Measurements from ENCODE around the gene MEST.

The MEST gene

GRCh38 chr7:130461272-130461671 is 30.6 kb upstream of the MEST start:
- FAIRE-seq (no peak), DNase-seq (ENCODE audit: insufficient read length, low spot score) (no peak)
- no peak for TF ChIP-seq POLR2AphosphoS5 (IDR thresholded peaks at IDR 0.05; ENCODE audit: low read depth, low read length)
- no peak for TF ChIP-seq SPI1 (IDR thresholded peaks at IDR 0.05; ENCODE audit: low read depth, low read length)
- TF ChIP-seq POU2F2 (IDR thresholded peaks at IDR 0.05; ENCODE audit: low read depth, low read length): no peak
- no peak for TF ChIP-seq PAX5 (IDR thresholded peaks at IDR 0.05; ENCODE audit: insufficient read depth, low read length, severe bottlenecking)
- TF ChIP-seq POLR2A (IDR thresholded peaks at IDR 0.05; ENCODE audit: low read depth, low read length): no peak
- TF ChIP-seq TAF1 (IDR thresholded peaks at IDR 0.05; ENCODE audit: low read depth, low read length): no peak

DNA sequence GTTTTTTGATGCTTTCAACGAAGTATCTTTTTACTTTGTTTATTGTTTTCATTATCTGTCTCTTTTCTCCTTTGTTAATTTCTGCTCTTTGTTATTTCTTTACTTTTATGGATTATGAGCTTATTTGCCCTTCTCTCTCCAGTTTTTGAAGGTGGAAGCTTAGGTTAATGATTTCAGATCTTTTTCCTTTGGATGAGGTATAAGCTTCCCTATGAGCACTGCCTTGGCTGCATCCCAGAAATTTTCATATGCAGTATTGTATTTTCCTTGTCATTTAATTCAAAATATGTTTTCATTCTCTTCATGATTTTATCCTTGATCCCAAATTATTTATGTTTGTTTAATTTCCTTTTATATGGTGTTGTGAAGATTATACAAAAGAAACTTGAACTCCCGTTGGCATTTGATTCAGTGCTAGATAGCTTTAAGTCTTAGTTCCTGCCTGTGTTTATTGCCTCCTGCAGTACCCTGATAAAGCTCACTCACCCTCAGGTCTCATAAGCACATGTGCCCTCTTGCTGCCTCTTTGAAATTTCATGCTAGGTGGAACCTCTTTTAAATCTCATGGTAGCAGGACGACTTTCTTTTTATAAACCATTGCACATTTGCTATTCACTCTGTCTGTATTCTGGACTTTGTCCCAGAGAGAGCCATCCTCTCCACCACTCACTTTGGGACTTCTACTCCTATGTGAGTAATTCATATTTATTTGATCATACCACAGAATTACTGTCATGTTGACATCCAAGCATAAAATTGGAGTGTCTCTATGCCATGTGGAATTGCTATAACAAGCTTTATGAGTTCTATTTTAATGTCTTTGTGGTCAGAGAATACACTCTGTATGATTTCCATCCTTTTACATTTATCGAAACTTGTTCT is 28.1 kb upstream of the MEST start:
- DNase-seq (ENCODE audit: insufficient read length, low spot score) (no peak), FAIRE-seq (no peak)
- TF ChIP-seq POU2F2 (IDR thresholded peaks at IDR 0.05; ENCODE audit: low read depth, low read length): no peak
- TF ChIP-seq PAX5 (IDR thresholded peaks at IDR 0.05; ENCODE audit: insufficient read depth, low read length, severe bottlenecking): no peak
- TF ChIP-seq TAF1 (IDR thresholded peaks at IDR 0.05; ENCODE audit: low read depth, low read length): no peak
- TF ChIP-seq POLR2A (IDR thresholded peaks at IDR 0.05; ENCODE audit: low read depth, low read length): no peak
- no peak for TF ChIP-seq SPI1 (IDR thresholded peaks at IDR 0.05; ENCODE audit: low read depth, low read length)
- no peak for TF ChIP-seq POLR2AphosphoS5 (IDR thresholded peaks at IDR 0.05; ENCODE audit: low read depth, low read length)

DNA sequence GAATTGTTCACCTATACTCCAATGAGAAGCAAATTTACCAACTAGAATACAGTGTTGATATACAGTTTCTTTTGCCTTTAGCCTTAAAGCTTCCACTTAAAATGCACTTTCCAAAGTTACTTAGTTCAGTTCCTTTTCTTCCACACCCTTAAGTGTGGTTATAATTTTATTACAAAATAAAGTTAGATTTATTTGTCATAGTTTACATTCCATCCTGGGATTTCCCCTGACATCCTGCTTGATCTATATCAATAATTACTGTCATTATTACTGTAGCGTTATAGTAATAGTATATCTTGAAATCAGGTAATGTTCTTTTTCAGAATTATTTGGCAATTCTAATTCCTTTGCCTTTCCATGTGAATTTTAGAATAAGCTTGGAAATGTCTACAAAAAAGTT is 23.3 kb upstream of the MEST start:
- DNase-seq (ENCODE audit: insufficient read length, low spot score) (no peak), FAIRE-seq (no peak)
- no peak for TF ChIP-seq POLR2A (IDR thresholded peaks at IDR 0.05; ENCODE audit: low read depth, low read length)
- TF ChIP-seq SPI1 (IDR thresholded peaks at IDR 0.05; ENCODE audit: low read depth, low read length): no peak
- no peak for TF ChIP-seq PAX5 (IDR thresholded peaks at IDR 0.05; ENCODE audit: insufficient read depth, low read length, severe bottlenecking)
- no peak for TF ChIP-seq TAF1 (IDR thresholded peaks at IDR 0.05; ENCODE audit: low read depth, low read length)
- TF ChIP-seq POLR2AphosphoS5 (IDR thresholded peaks at IDR 0.05; ENCODE audit: low read depth, low read length): no peak
- no peak for TF ChIP-seq POU2F2 (IDR thresholded peaks at IDR 0.05; ENCODE audit: low read depth, low read length)

GRCh38 chr7:130471974-130472373 is 19.9 kb upstream of the MEST start:
- FAIRE-seq: no peak
- TF ChIP-seq POLR2AphosphoS5 (IDR thresholded peaks at IDR 0.05; ENCODE audit: low read depth, low read length) (no peak), POLR2A (IDR thresholded peaks at IDR 0.05; ENCODE audit: low read depth, low read length) (no peak), PAX5 (IDR thresholded peaks at IDR 0.05; ENCODE audit: insufficient read depth, low read length, severe bottlenecking) (no peak), POU2F2 (IDR thresholded peaks at IDR 0.05; ENCODE audit: low read depth, low read length) (no peak), TAF1 (IDR thresholded peaks at IDR 0.05; ENCODE audit: low read depth, low read length) (no peak), SPI1 (IDR thresholded peaks at IDR 0.05; ENCODE audit: low read depth, low read length) (no peak)

DNA sequence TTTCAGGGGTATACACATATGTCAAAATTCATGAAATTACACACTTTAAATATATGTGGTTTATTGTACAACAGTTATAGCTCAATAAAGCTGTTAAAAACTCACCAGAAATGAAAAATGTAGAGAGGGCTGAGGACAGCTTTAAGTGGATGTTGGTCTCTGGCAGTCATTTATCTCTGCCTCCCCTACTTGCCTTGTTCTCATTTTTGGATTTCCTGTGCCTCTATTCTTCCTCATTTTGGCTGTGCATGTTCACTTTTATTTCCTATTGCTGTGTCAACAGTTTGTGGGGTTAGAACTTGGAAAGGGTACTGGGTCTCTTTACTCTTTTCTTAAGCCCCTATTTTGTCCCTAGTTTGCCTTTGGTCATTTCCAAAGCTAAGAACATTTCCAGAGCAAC is 18.6 kb upstream of the MEST start:
- no peak for TF ChIP-seq POU2F2 (IDR thresholded peaks at IDR 0.05; ENCODE audit: low read depth, low read length)
- TF ChIP-seq PAX5 (IDR thresholded peaks at IDR 0.05; ENCODE audit: insufficient read depth, low read length, severe bottlenecking): no peak
- no peak for TF ChIP-seq SPI1 (IDR thresholded peaks at IDR 0.05; ENCODE audit: low read depth, low read length)
- no peak for TF ChIP-seq TAF1 (IDR thresholded peaks at IDR 0.05; ENCODE audit: low read depth, low read length)
- TF ChIP-seq POLR2A (IDR thresholded peaks at IDR 0.05; ENCODE audit: low read depth, low read length): no peak
- TF ChIP-seq POLR2AphosphoS5 (IDR thresholded peaks at IDR 0.05; ENCODE audit: low read depth, low read length): no peak
- no peak for DNase-seq (ENCODE audit: insufficient read length, low spot score)
- no peak for FAIRE-seq

More at GRCh38 chr7:130471974-130472373, 19.9 kb upstream of the MEST start:
- no peak for DNase-seq (ENCODE audit: insufficient read length, low spot score)

GRCh38 chr7:130473876-130474275 is 18.0 kb upstream of the MEST start:
- TF ChIP-seq SPI1 (IDR thresholded peaks at IDR 0.05; ENCODE audit: low read depth, low read length) (0 out of 2 replicates have a peak, but pooled peaks have one; percentile 35), TAF1 (IDR thresholded peaks at IDR 0.05; ENCODE audit: low read depth, low read length) (no peak), POLR2A (IDR thresholded peaks at IDR 0.05; ENCODE audit: low read depth, low read length) (no peak)
- FAIRE-seq (peak; percentile 60), DNase-seq (ENCODE audit: insufficient read length, low spot score) (no peak)

DNA sequence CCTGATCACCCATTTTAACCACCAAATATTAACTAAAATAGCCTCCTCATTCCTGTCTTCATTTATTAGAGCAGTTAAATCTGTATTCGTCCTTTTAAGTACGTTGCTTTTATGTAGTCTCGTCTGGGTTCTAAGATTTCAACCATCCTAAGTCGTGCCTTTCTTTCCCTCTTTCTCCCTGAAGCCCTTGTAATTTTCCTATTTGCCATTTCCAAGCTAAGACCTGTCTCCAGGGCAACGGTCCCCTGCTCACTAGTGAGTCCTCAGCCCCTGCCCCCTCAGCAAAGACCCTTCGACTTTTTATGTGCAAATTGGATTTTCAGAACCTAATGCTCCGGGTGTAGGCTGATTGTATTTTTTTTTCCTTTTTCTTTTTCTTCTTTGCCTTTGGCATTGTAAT is 16.1 kb upstream of the MEST start:
- FAIRE-seq (no peak), DNase-seq (ENCODE audit: insufficient read length, low spot score) (no peak)
- TF ChIP-seq POLR2AphosphoS5 (IDR thresholded peaks at IDR 0.05; ENCODE audit: low read depth, low read length) (no peak), SPI1 (IDR thresholded peaks at IDR 0.05; ENCODE audit: low read depth, low read length) (no peak), POU2F2 (IDR thresholded peaks at IDR 0.05; ENCODE audit: low read depth, low read length) (no peak), POLR2A (IDR thresholded peaks at IDR 0.05; ENCODE audit: low read depth, low read length) (no peak), TAF1 (IDR thresholded peaks at IDR 0.05; ENCODE audit: low read depth, low read length) (no peak), PAX5 (IDR thresholded peaks at IDR 0.05; ENCODE audit: insufficient read depth, low read length, severe bottlenecking) (no peak)

- FAIRE-seq (peak; percentile 43), DNase-seq (ENCODE audit: insufficient read length, low spot score) (no peak)
Measured at GRCh38 chr7:130476297-130477150, 15.4 kb upstream of the MEST start.

DNA sequence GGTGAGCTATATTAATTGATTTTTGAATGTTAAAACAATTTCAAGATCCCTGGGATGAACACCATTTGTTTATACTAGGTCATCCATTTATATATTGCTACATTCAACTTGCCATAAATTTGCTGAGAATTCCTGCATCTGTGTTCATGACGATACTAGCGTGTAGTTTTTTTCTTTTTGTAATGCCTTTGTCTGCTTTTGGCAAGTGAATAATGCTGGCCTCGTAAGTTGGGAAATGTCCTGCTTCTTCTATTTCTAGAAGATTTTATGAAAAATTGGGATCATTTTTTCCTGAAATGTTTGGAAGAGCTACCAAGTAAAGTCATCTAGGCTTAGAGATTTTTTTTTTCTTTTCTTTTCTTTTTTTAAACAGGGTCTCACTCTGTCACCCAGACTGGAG is 12.9 kb upstream of the MEST start:
- FAIRE-seq: no peak
- TF ChIP-seq PAX5 (IDR thresholded peaks at IDR 0.05; ENCODE audit: insufficient read depth, low read length, severe bottlenecking): no peak
- TF ChIP-seq POU2F2 (IDR thresholded peaks at IDR 0.05; ENCODE audit: low read depth, low read length): no peak
- TF ChIP-seq TAF1 (IDR thresholded peaks at IDR 0.05; ENCODE audit: low read depth, low read length): no peak
- no peak for TF ChIP-seq POLR2AphosphoS5 (IDR thresholded peaks at IDR 0.05; ENCODE audit: low read depth, low read length)
- no peak for TF ChIP-seq SPI1 (IDR thresholded peaks at IDR 0.05; ENCODE audit: low read depth, low read length)
- TF ChIP-seq POLR2A (IDR thresholded peaks at IDR 0.05; ENCODE audit: low read depth, low read length): no peak

More at GRCh38 chr7:130476297-130477150, 15.4 kb upstream of the MEST start:
- TF ChIP-seq TAF1 (IDR thresholded peaks at IDR 0.05; ENCODE audit: low read depth, low read length): no peak
- no peak for TF ChIP-seq POLR2A (IDR thresholded peaks at IDR 0.05; ENCODE audit: low read depth, low read length)
- no peak for TF ChIP-seq PAX5 (IDR thresholded peaks at IDR 0.05; ENCODE audit: insufficient read depth, low read length, severe bottlenecking)
- TF ChIP-seq POU2F2 (IDR thresholded peaks at IDR 0.05; ENCODE audit: low read depth, low read length): no peak
- TF ChIP-seq SPI1 (IDR thresholded peaks at IDR 0.05; ENCODE audit: low read depth, low read length): no peak
- no peak for TF ChIP-seq POLR2AphosphoS5 (IDR thresholded peaks at IDR 0.05; ENCODE audit: low read depth, low read length)

More for the DNA sequence above, 12.9 kb upstream of the MEST start:
- DNase-seq (ENCODE audit: insufficient read length, low spot score): no peak

Measured in GM12891 (cell line).